HG02885 (cell line): ENCODE results near the gene AGT.
"Not testable (repeated sequence)": the region's sequence is repeated elsewhere in the genome, so short reads cannot be mapped to it uniquely, and the experiment has no call there.

Experiments
- ATAC-seq: cut with Tn5 transposase; IDR thresholded peaks from one replicate; pipeline ENCODE4 v1.9.1; 2021; ENCODE audit warnings: mild to moderate bottlenecking; ENCODE audit not compliant: unreplicated experiment, poor library complexity

Gene AGT

GRCh38 chr1:230656719-230657118 lies 57.2 kb downstream of the AGT start:
- ATAC-seq: not testable (repeated sequence)
